SK-N-SH treated with all-trans-retinoic acid at 6 μM for 48 hours (cell line): ENCODE data around the gene FANCC.

ENCODE experiments used
- ATAC-seq: fragments of 200-7000 bp; cut with Tn5 transposase; 3 replicates; pipeline ENCODE4 v1.9.1; 2020; ENCODE audit warnings: mild to moderate bottlenecking, moderate library complexity
- ARNTL ChIP-seq: fragments of 450-650 bp; formaldehyde crosslinking; IDR thresholded peaks from 2 replicates; pipeline ENCODE4 v1.5.0; 2020; ENCODE audit warnings: low read depth, mild to moderate bottlenecking, moderate library complexity, borderline replicate concordance
- BACH2 ChIP-seq: fragments of 250-450 bp; sonication (Bioruptor Pico); IDR thresholded peaks from 2 replicates; pipeline ENCODE4 v1.9.0; 2021; ENCODE audit warnings: mild to moderate bottlenecking, borderline replicate concordance
- CREB5 ChIP-seq: fragments of 250-450 bp; sonication (Bioruptor Pico); IDR thresholded peaks from 2 replicates; pipeline ENCODE4 v1.5.1; 2020; ENCODE audit warnings: low read depth, mild to moderate bottlenecking, moderate library complexity
- CSDC2 ChIP-seq: fragments of 250-450 bp; sonication (Bioruptor Pico); IDR thresholded peaks from 2 replicates; pipeline ENCODE4 v1.5.0; 2020; ENCODE audit warnings: mild to moderate bottlenecking, moderate library complexity
- CSRNP3 ChIP-seq: fragments of 250-450 bp; sonication (Bioruptor Pico); IDR thresholded peaks from 2 replicates; pipeline ENCODE4 v1.5.1; 2021; ENCODE audit warnings: mild to moderate bottlenecking, moderate library complexity
- GLIS3 ChIP-seq: fragments of 250-450 bp; sonication (Bioruptor Pico); IDR thresholded peaks from 2 replicates; pipeline ENCODE4 v1.5.0; 2020; ENCODE audit warnings: mild to moderate bottlenecking, moderate library complexity
- ISL1 ChIP-seq: fragments of 250-450 bp; sonication (Bioruptor Pico); IDR thresholded peaks from 2 replicates; pipeline ENCODE4 v2.1.2; 2022; ENCODE audit warnings: mild to moderate bottlenecking, moderate library complexity
- OSR1 ChIP-seq: fragments of 250-450 bp; sonication (Bioruptor Pico); IDR thresholded peaks from 2 replicates; pipeline ENCODE4 v1.8.0; 2022; ENCODE audit warnings: moderate library complexity, mild to moderate bottlenecking, inconsistent platforms
- POU6F1 ChIP-seq: fragments of 250-450 bp; sonication (Bioruptor Pico); IDR thresholded peaks from 2 replicates; pipeline ENCODE4 v1.8.0; 2021; ENCODE audit warnings: low read depth, mild to moderate bottlenecking, moderate library complexity, borderline replicate concordance
- PPARA ChIP-seq: fragments of 250-450 bp; sonication (Bioruptor Pico); IDR thresholded peaks from 2 replicates; pipeline ENCODE4 v1.5.0; 2020; ENCODE audit warnings: mild to moderate bottlenecking, borderline replicate concordance
- RARB ChIP-seq: fragments of 250-450 bp; sonication (Bioruptor Pico); IDR thresholded peaks from 2 replicates; pipeline ENCODE4 v1.8.0; 2021; ENCODE audit warnings: mild to moderate bottlenecking, moderate library complexity
- TCF4 ChIP-seq: fragments of 250-450 bp; sonication (Bioruptor Pico); IDR thresholded peaks from 2 replicates; pipeline ENCODE4 v1.8.0; 2021; ENCODE audit warnings: mild to moderate bottlenecking, moderate library complexity, borderline replicate concordance
- TOX ChIP-seq: fragments of 250-450 bp; sonication (Bioruptor Pico); IDR thresholded peaks from 2 replicates; pipeline ENCODE4 v1.8.0; 2021; ENCODE audit warnings: mild to moderate bottlenecking, moderate library complexity, borderline replicate concordance
- TSHZ2 ChIP-seq: fragments of 250-450 bp; sonication (Bioruptor Pico); IDR thresholded peaks from 2 replicates; pipeline ENCODE4 v1.5.0; 2020; ENCODE audit warnings: mild to moderate bottlenecking, moderate library complexity
- ZFP3 ChIP-seq: fragments of 250-450 bp; sonication (Bioruptor Pico); IDR thresholded peaks from 2 replicates; pipeline ENCODE4 v1.5.0; 2020; ENCODE audit warnings: mild to moderate bottlenecking, moderate library complexity
- ZFP30 ChIP-seq: fragments of 450-650 bp; formaldehyde crosslinking; IDR thresholded peaks from 2 replicates; pipeline ENCODE4 v1.5.0; 2022; ENCODE audit warnings: mild to moderate bottlenecking, moderate library complexity
- ZNF565 ChIP-seq: fragments of 450-650 bp; formaldehyde crosslinking; conservative IDR thresholded peaks from 2 replicates; pipeline ENCODE4 v1.5.0; 2020; ENCODE audit warnings: low read depth, mild to moderate bottlenecking, moderate library complexity
- ZNF70 ChIP-seq: fragments of 450-650 bp; formaldehyde crosslinking; IDR thresholded peaks from 2 replicates; pipeline ENCODE4 v1.5.0; 2020; ENCODE audit warnings: mild to moderate bottlenecking, moderate library complexity
- ZNF8 ChIP-seq: fragments of 450-650 bp; formaldehyde crosslinking; IDR thresholded peaks from 2 replicates; pipeline ENCODE4 v1.5.0; 2020; ENCODE audit warnings: mild to moderate bottlenecking, moderate library complexity

The FANCC gene

GRCh38 chr9:95083086-95083768 is 234.3 kb downstream of the FANCC start:
- peak; percentile 3; the same call in 1 of the 3 replicates for ATAC-seq
- TF ChIP-seq CREB5 (CRISPR knock-in tag) (no peak), POU6F1 (CRISPR knock-in tag) (no peak), ZFP30 (CRISPR knock-in tag) (no peak), ZNF70 (CRISPR knock-in tag) (no peak), ZFP3 (CRISPR knock-in tag) (no peak), ISL1 (CRISPR knock-in tag) (no peak), RARB (CRISPR knock-in tag) (no peak), ZNF565 (no peak), OSR1 (CRISPR knock-in tag) (no peak), TSHZ2 (CRISPR knock-in tag) (no peak), ARNTL (no peak), GLIS3 (CRISPR knock-in tag) (no peak), BACH2 (CRISPR knock-in tag) (no peak), CSDC2 (CRISPR knock-in tag) (no peak), TOX (CRISPR knock-in tag) (no peak), TCF4 (CRISPR knock-in tag) (no peak), PPARA (no peak)

GRCh38 chr9:95082401-95083084 is 235.0 kb downstream of the FANCC start:
- ATAC-seq: no peak
- TF ChIP-seq ZNF8 (no peak), TSHZ2 (CRISPR knock-in tag) (no peak), ZNF565 (no peak), CSDC2 (CRISPR knock-in tag) (no peak), ZNF70 (CRISPR knock-in tag) (no peak), ZFP30 (CRISPR knock-in tag) (no peak), CSRNP3 (CRISPR knock-in tag) (no peak), POU6F1 (CRISPR knock-in tag) (no peak)
- TF ChIP-seq, all 23 proteins: peak for 0
